HG03469 (cell line): ENCODE measurements around the gene MAPKAPK3.
A peak's percentile ranks its signal among the peaks of the same experiment; 100 is the strongest.

Experiments used
- ATAC-seq: cut with Tn5 transposase; IDR thresholded peaks from one replicate; pipeline ENCODE4 v1.9.1; 2021; ENCODE audit warnings: mild to moderate bottlenecking, moderate library complexity, moderate number of reproducible peaks; ENCODE audit not compliant: unreplicated experiment

Gene MAPKAPK3

GRCh38 chr3:50607271-50608091 is 9.5 kb upstream of the MAPKAPK3 start:
- no peak for ATAC-seq

GRCh38 chr3:50608278-50608677 is 8.7 kb upstream of the MAPKAPK3 start:
- ATAC-seq = no peak

GRCh38 chr3:50609071-50609762 is 7.7 kb upstream of the MAPKAPK3 start:
- ATAC-seq = no peak

- no peak for ATAC-seq
These were observed 7.2 kb upstream of the MAPKAPK3 start for GRCh38 chr3:50609763-50610085.

GRCh38 chr3:50610181-50610971 is 6.6 kb upstream of the MAPKAPK3 start:
- ATAC-seq = no peak

GRCh38 chr3:50610992-50611463 is 5.9 kb upstream of the MAPKAPK3 start:
- ATAC-seq = no peak

- ATAC-seq = peak; percentile 36
These were observed 5.3 kb upstream of the MAPKAPK3 start, which contains the start of gene CISH for GRCh38 chr3:50611464-50612233. Gene CISH, minus strand, starts transcription at chr3:50611774. Its CDS starts 124 bp downstream, at chr3:50611650.

GRCh38 chr3:50612234-50612882 is 4.6 kb upstream of the MAPKAPK3 start:
- no peak for ATAC-seq

- no peak for ATAC-seq
These were observed 3.7 kb upstream of the MAPKAPK3 start for GRCh38 chr3:50612970-50613846.

GRCh38 chr3:50615190-50615589 is 1.8 kb upstream of the MAPKAPK3 start:
- no peak for ATAC-seq

- ATAC-seq = no peak
These were observed 765 bp upstream of the MAPKAPK3 start for GRCh38 chr3:50616003-50616769.

- peak; percentile 60 for ATAC-seq
These were observed 218 bp upstream of the MAPKAPK3 start for GRCh38 chr3:50616770-50617095.

- ATAC-seq = no peak
These were observed 1.0 kb downstream of the MAPKAPK3 start for GRCh38 chr3:50617911-50618481.

GRCh38 chr3:50620420-50620819 is 3.5 kb downstream of the MAPKAPK3 start:
- ATAC-seq = no peak

GRCh38 chr3:50620820-50621219 is 3.9 kb downstream of the MAPKAPK3 start:
- ATAC-seq = no peak

GRCh38 chr3:50622881-50623280 is 5.9 kb downstream of the MAPKAPK3 start:
- ATAC-seq = no peak

- ATAC-seq = peak; percentile 42
These were observed 7.0 kb downstream of the MAPKAPK3 start for GRCh38 chr3:50623840-50624474.

GRCh38 chr3:50624634-50625033 is 7.7 kb downstream of the MAPKAPK3 start:
- ATAC-seq = no peak
